K562 (cell line): ENCODE data around the gene AGPAT3. TPM values are rescaled to one million over a fixed set of nuclear protein-coding genes. Genes with fewer than 3 reads are reported as not detected.

ENCODE experiments used
- ATAC-seq: fragments of 200-7000 bp; cut with Tn5 transposase; 3 replicates; pipeline ENCODE4 v1.9.1; 2020; ENCODE audit warnings: moderate library complexity
- BruUV-seq: library from RNA; stranded (reverse); fragments of 400-500 nt; replicated peaks from 2 replicates; lab custom pipeline; 2021; lab: Mats Ljungman, UMichigan
- CTCF ChIA-PET: fragments of 300-600 bp; formaldehyde crosslinking; extraction: SDS; loops from one replicate; lab custom pipeline; 2021; ENCODE audit warnings: low intra/inter-chr PET ratio; lab: Yijun Ruan, JAX
- POLR2A ChIA-PET: fragments of 300-600, 350-650 bp; sonication (Branson Sonifier 250); formaldehyde crosslinking; extraction: SDS; loops from one replicate; lab custom pipeline; 2021; ENCODE audit warnings: antibody characterized with exemption, inconsistent platforms; lab: Yijun Ruan, JAX
- DNase-seq, 4 experiments: peaks; one replicate each; pipeline versions ENCODE4 v3.0.0 to v3.0.0-alpha.2; 2011 to 2018; ENCODE audit warnings: low spot score in 3 of 4, mixed read lengths in 3 of 4; ENCODE audit errors: extremely low read depth in 1 of 4
- FAIRE-seq: peaks from 2 replicates; lab custom pipeline; 2011; peaks lifted over from hg19 to GRCh38; lab: Jason Lieb, UNC
- H2AFZ ChIP-seq: 2 replicates; pipeline ENCODE4 v1.6.0; 2011; ENCODE audit warnings: low read depth, low read length, control low read depth, inconsistent platforms
- H3K27ac ChIP-seq: fragments of 200-600 bp; 3 replicates; pipeline ENCODE4 v1.8.0; 2011; ENCODE audit warnings: low read depth, mild to moderate bottlenecking, control low read depth, inconsistent platforms, low read length, moderate library complexity, mixed read lengths; ENCODE audit errors: extremely low read depth
- H3K27me3 ChIP-seq, 2 experiments: fragments of 300-600 bp in 1 of 2; 2 replicates in 1 of 2; 3 replicates in 1 of 2; pipeline versions ENCODE4 v1.6.0 to v1.8.0; 2011; ENCODE audit warnings: inconsistent platforms in 2 of 2, low read length in 2 of 2, mild to moderate bottlenecking in 1 of 2, mixed read lengths in 1 of 2, moderate library complexity in 1 of 2; ENCODE audit not compliant: control insufficient read depth in 2 of 2, insufficient read depth in 2 of 2
- H3K36me3 ChIP-seq: fragments of 300-600 bp; 3 replicates; pipeline ENCODE4 v1.8.0; 2011; ENCODE audit warnings: mild to moderate bottlenecking, low read length, inconsistent platforms; ENCODE audit not compliant: control insufficient read depth, insufficient read depth
- H3K4me1 ChIP-seq, 2 experiments: fragments of 200-600 bp in 1 of 2; replicated peaks in 1 of 2; 2 replicates in 1 of 2; 3 replicates in 1 of 2; pipeline versions ENCODE4 v1.5.1 to v1.8.0; 2011; ENCODE audit warnings: inconsistent platforms in 2 of 2, low read length in 2 of 2, mild to moderate bottlenecking in 1 of 2, mixed read lengths in 1 of 2, moderate library complexity in 1 of 2; ENCODE audit not compliant: control insufficient read depth in 2 of 2, insufficient read depth in 2 of 2
- H3K4me2 ChIP-seq: 2 replicates; pipeline ENCODE4 v1.6.1; 2011; ENCODE audit warnings: low read length, control low read depth, inconsistent platforms, mixed read lengths; ENCODE audit not compliant: insufficient read depth
- H3K4me3 ChIP-seq: fragments of 200-600 bp; sonication (generic), shearing (Covaris generic); 2 replicates; pipeline ENCODE4 v1.5.1; 2016; ENCODE audit warnings: control low read depth, inconsistent platforms
- H3K79me2 ChIP-seq: fragments of 200-600 bp; 3 replicates; pipeline ENCODE4 v1.8.0; 2011; ENCODE audit warnings: low read length, inconsistent platforms; ENCODE audit not compliant: control insufficient read depth, insufficient read depth
- H3K9ac ChIP-seq, 2 experiments: 2 replicates each; pipeline versions ENCODE4 v1.6.0 to v1.6.1; 2011; ENCODE audit warnings: low read depth in 2 of 2, low read length in 2 of 2, control low read depth in 1 of 2, inconsistent platforms in 1 of 2, mild to moderate bottlenecking in 1 of 2, mixed read lengths in 1 of 2; ENCODE audit not compliant: insufficient read depth in 1 of 2
- H3K9me1 ChIP-seq: one replicate; pipeline ENCODE4 v1.6.0; 2011; ENCODE audit warnings: inconsistent platforms, mild to moderate bottlenecking, low read length, moderate library complexity; ENCODE audit not compliant: control insufficient read depth, insufficient read depth
- H3K9me3 ChIP-seq: replicated peaks from 2 replicates; pipeline ENCODE4 v1.5.1; 2011; ENCODE audit warnings: low read depth, low read length, inconsistent platforms; ENCODE audit not compliant: control insufficient read depth, insufficient read depth
- H4K20me1 ChIP-seq: replicated peaks from 2 replicates; pipeline ENCODE4 v1.6.1; 2011; ENCODE audit warnings: low read length, inconsistent platforms, mixed read lengths; ENCODE audit not compliant: control insufficient read depth, insufficient read depth
- BHLHE40 ChIP-seq: IDR thresholded peaks from 2 replicates; pipeline ENCODE4 v1.6.1; 2011; ENCODE audit warnings: low read length, improper control_type of control experiment
- CBFB ChIP-seq: sonication (generic); formaldehyde crosslinking; IDR thresholded peaks from 2 replicates; pipeline ENCODE4 v1.4.0; 2020; ENCODE audit warnings: mild to moderate bottlenecking, missing genetic modification reagents
- CREB1 ChIP-seq, 2 experiments: sonication (generic) in 1 of 2; formaldehyde crosslinking in 1 of 2; IDR thresholded peaks; 2 replicates each; pipeline versions ENCODE4 v1.6.1 to v1.8.0; 2012 to 2022; ENCODE audit warnings: inconsistent platforms in 1 of 2, mild to moderate bottlenecking in 1 of 2, missing genetic modification reagents in 1 of 2, moderate library complexity in 1 of 2
- CTBP1 ChIP-seq: fragments of 450-650 bp; IDR thresholded peaks from 2 replicates; pipeline ENCODE4 v1.6.1; 2016; ENCODE audit warnings: borderline replicate concordance
- CXXC5 ChIP-seq: fragments of 250-450 bp; sonication (Bioruptor Pico); IDR thresholded peaks from 2 replicates; pipeline ENCODE4 v1.8.0; 2022; ENCODE audit warnings: inconsistent platforms, mild to moderate bottlenecking, moderate library complexity
- EHMT2 ChIP-seq: fragments of 450-650 bp; IDR thresholded peaks from 2 replicates; pipeline ENCODE4 v1.6.1; 2018; ENCODE audit warnings: antibody characterized with exemption
- FOXP4 ChIP-seq: sonication (generic); formaldehyde crosslinking; IDR thresholded peaks from 2 replicates; pipeline ENCODE4 v1.8.0; 2022; ENCODE audit warnings: mild to moderate bottlenecking, missing genetic modification reagents, borderline replicate concordance
- HLTF ChIP-seq: fragments of 450-650 bp; IDR thresholded peaks from 2 replicates; pipeline ENCODE4 v1.6.1; 2016
- HMG20A ChIP-seq: fragments of 450-650 bp; formaldehyde crosslinking; conservative IDR thresholded peaks from 2 replicates; pipeline ENCODE4 v1.4.0; 2020; ENCODE audit warnings: mild to moderate bottlenecking, mixed read lengths
- HSF4 ChIP-seq: fragments of 250-450 bp; sonication (Bioruptor Pico); IDR thresholded peaks from 2 replicates; pipeline ENCODE4 v2.1.2; 2022; ENCODE audit warnings: mild to moderate bottlenecking, moderate library complexity, borderline replicate concordance
- KDM2B ChIP-seq: fragments of 250-450 bp; sonication (Bioruptor Pico); IDR thresholded peaks from 2 replicates; pipeline ENCODE4 v1.8.0; 2021; ENCODE audit warnings: mild to moderate bottlenecking, moderate library complexity
- KDM5B ChIP-seq: fragments of 200-600 bp; sonication (generic); IDR thresholded peaks from 2 replicates; pipeline ENCODE4 v1.6.1; 2012; ENCODE audit warnings: low read depth, mild to moderate bottlenecking, moderate library complexity, low read length, control low read depth, inconsistent platforms; ENCODE audit not compliant: insufficient replicate concordance
- MEF2D ChIP-seq: conservative IDR thresholded peaks from 2 replicates; pipeline ENCODE4 v1.6.1; 2016; ENCODE audit warnings: low read depth, missing genetic modification characterization, missing compliant biosample characterization
- NR3C1 ChIP-seq: sonication (generic); formaldehyde crosslinking; IDR thresholded peaks from 2 replicates; pipeline ENCODE4 v1.8.1; 2022; ENCODE audit warnings: missing genetic modification reagents
- SAP30 ChIP-seq: fragments of 200-600 bp; sonication (generic); IDR thresholded peaks from 2 replicates; pipeline ENCODE4 v1.6.1; 2012; ENCODE audit warnings: borderline replicate concordance, low read depth, mild to moderate bottlenecking, moderate library complexity, low read length, control low read depth, inconsistent platforms; ENCODE audit not compliant: insufficient read depth, poor library complexity, severe bottlenecking
- STAT5A ChIP-seq: IDR thresholded peaks from 2 replicates; pipeline ENCODE4 v1.6.1; 2012; ENCODE audit warnings: low read length, inconsistent platforms, borderline replicate concordance
- TCF7L2 ChIP-seq: fragments of 150-350 bp; IDR thresholded peaks from 2 replicates; pipeline ENCODE4 v1.6.1; 2016; ENCODE audit warnings: low read depth, mild to moderate bottlenecking, low read length, moderate library complexity
- USF1 ChIP-seq: sonication (generic); formaldehyde crosslinking; IDR thresholded peaks from 2 replicates; pipeline ENCODE4 v1.9.0; 2022; ENCODE audit warnings: mild to moderate bottlenecking, missing genetic modification reagents
- ZBTB17 ChIP-seq: fragments of 450-650 bp; formaldehyde crosslinking; IDR thresholded peaks from 2 replicates; pipeline ENCODE4 v1.4.0; 2020; ENCODE audit warnings: mild to moderate bottlenecking
- ZBTB7A ChIP-seq: IDR thresholded peaks from 2 replicates; pipeline ENCODE4 v1.6.1; 2011; ENCODE audit warnings: low read depth, mild to moderate bottlenecking, low read length, moderate library complexity, borderline replicate concordance; ENCODE audit not compliant: control insufficient read depth
- WGBS: fragments of 100-300 bp; shearing (Covaris generic); methylation state at CpG from one replicate; pipeline ENCODE4 v1.1.6; 2016; ENCODE audit warnings: low coverage, mixed read lengths; ENCODE audit not compliant: insufficient coverage; ENCODE audit errors: missing lambda C conversion rate; 5-methylcytosine and 5-hydroxymethylcytosine counted together
- in situ Hi-C: fragments of 300-500 bp; cut with MboI; formaldehyde crosslinking; loops from 4 replicates; pipeline ENCODE4 v1.15.0; 2018; ENCODE audit warnings: inconsistent platforms, mixed read lengths
- intact Hi-C: fragments of 100-400 bp; cut with micrococcal nuclease; formaldehyde crosslinking; loops from 2 replicates; pipeline ENCODE4 v1.14.2; 2022
- polyA plus RNA-seq, 8 experiments: library from polyadenylated mRNA; depleted of rRNA in 4 of 8; stranded (reverse) in 5 of 8; unstranded in 3 of 8; fragments of >200 nt; fragmentation: Nextera tagmentation in 2 of 8; fragmentation: Illumina TruSeq in 1 of 8; extraction: Ambion mirVana in 2 of 8; extraction: Trizol in 1 of 8; gene quantifications; 2 replicates each; pipeline versions ENCODE4 v1.2.1 to v1.2.3, GENCODE V29; 2011 to 2014; ENCODE audit warnings: inconsistent platforms in 1 of 8, missing spikeins in 1 of 8
- total RNA-seq, 7 experiments: library from RNA; depleted of rRNA in 6 of 7; stranded (reverse); fragments of >200 nt in 6 of 7; fragmentation: Illumina TruSeq in 2 of 7; extraction: Trizol in 2 of 7; gene quantifications; 2 replicates each; pipeline versions ENCODE4 v1.2.1 to v1.2.3, GENCODE V29; 2011 to 2021; ENCODE audit warnings: low replicate concordance in 1 of 7

AGPAT3 gene
- total and polyA plus RNA-seq, 9 of the 15 experiments (the other 6 are each of a cell fraction or from before 2014, with no cell fraction given): 1.5 to 88.4 (median 35.7) TPM

- H3K4me1 ChIP-seq: peaks cover 41 to 63% of the 10 kb centered on the region in 2 experiments
- no peaks in the 10 kb centered on the region for H3K27me3 ChIP-seq
- DNase-seq: peak; percentile 60 to 73 (median 68)
- no peak for FAIRE-seq
- peak overlapping the region; percentile 45 for H3K4me3 ChIP-seq
- H4K20me1 ChIP-seq: no peaks in the 10 kb centered on the region
- POLR2A ChIA-PET: interaction anchor here (0.6 to 1.5 kb wide), 5 partner anchors 9 to 140 kb away, joined by 3 to 7 read pairs (median 4); no protein-coding TSS in a partner anchor
- WGBS: under 1% methylated on average over 52 of the region's 81 CpGs
- intact Hi-C loops (loop anchor here (2.0 kb wide), 1 partner anchor 74 kb away; no protein-coding TSS in a partner anchor), in situ Hi-C loops (no loop called here)
- peak overlapping the region; percentile 70 for H3K4me2 ChIP-seq
- peak overlapping the region; percentile 81 for H3K27ac ChIP-seq
- peaks cover 28% of the 10 kb centered on the region for H3K36me3 ChIP-seq
- peaks cover 47% of the 10 kb centered on the region for H3K79me2 ChIP-seq
- H2AFZ ChIP-seq: peak overlapping the region; percentile 74
- H3K9me3 ChIP-seq: no peaks in the 10 kb centered on the region
- H3K9me1 ChIP-seq: no peaks in the 10 kb centered on the region
- no TSS peak for BruUV-seq
- peak overlapping the region; percentile 73 to 97 for H3K9ac ChIP-seq
- CTCF ChIA-PET: interaction anchor here (0.6 to 1.1 kb wide), 2 partner anchors 44 to 74 kb away, joined by 3 to 5 read pairs; no protein-coding TSS in a partner anchor
- ATAC-seq: peak; percentile 60
- no peak for TF ChIP-seq CREB1 (IDR thresholded peaks at IDR 0.05)
- TF ChIP-seq CREB1 (CRISPR knock-in tag; IDR thresholded peaks at IDR 0.05): 0 out of 2 replicates have a peak, but pooled peaks have one; percentile 23
- TF ChIP-seq USF1 (CRISPR knock-in tag): peak; percentile 61
- TF ChIP-seq BHLHE40: peak; percentile 24; the same call in 1 of the 2 replicates
- no peak for TF ChIP-seq TCF7L2
- peak; percentile 73 for TF ChIP-seq ZBTB17
- TF ChIP-seq HLTF: no peak
- no peak for TF ChIP-seq HMG20A
- TF ChIP-seq SAP30: peak; percentile 53
- peak; percentile 97 for TF ChIP-seq ZBTB7A
- 0 out of 2 replicates have a peak, but pooled peaks have one; percentile 52 for TF ChIP-seq NR3C1 (CRISPR knock-in tag)
- peak; percentile 88 for TF ChIP-seq KDM2B (CRISPR knock-in tag)
- 0 out of 2 replicates have a peak, but pooled peaks have one; percentile 66 for TF ChIP-seq HSF4 (CRISPR knock-in tag)
- peak; percentile 56 for TF ChIP-seq KDM5B
- TF ChIP-seq STAT5A: no peak
- no peak for TF ChIP-seq CBFB (CRISPR knock-in tag)
- peak; percentile 82 for TF ChIP-seq CXXC5 (CRISPR knock-in tag)
- TF ChIP-seq EHMT2: no peak
- TF ChIP-seq FOXP4: peak; percentile 67; the same call in 1 of the 2 replicates
- TF ChIP-seq MEF2D (tag): no peak
- TF ChIP-seq CTBP1: peak; percentile 83
Observed at GRCh38 chr21:43864313-43864961, 586 bp upstream of the AGPAT3 start.
